ENCODE measurements around the gene RHOBTB1.
"Not testable (repeated sequence)": the region's sequence is repeated elsewhere in the genome, so short reads cannot be mapped to it uniquely, and the experiment has no call there.

RHOBTB1 gene

GRCh38 chr10:60973086-60973485 is 29.1 kb upstream of the RHOBTB1 start:
- Mint-ChIP-seq H3K4me3 (no peak overlapping the region), H3K27ac (no peak overlapping the region), H3K4me1 (ENCODE audit: low read depth) (no peaks in the 10 kb centered on the region), H3K9me3 (ENCODE audit: low read depth) (no peaks in the 10 kb centered on the region), H3K36me3 (no peaks in the 10 kb centered on the region), H3K27me3 (peaks cover 3% of the 10 kb centered on the region)

- H3K4me1 Mint-ChIP-seq (ENCODE audit: low read depth); H3K4me3 Mint-ChIP-seq; H3K36me3 Mint-ChIP-seq; H3K27me3 Mint-ChIP-seq; H3K27ac Mint-ChIP-seq; H3K9me3 Mint-ChIP-seq (ENCODE audit: low read depth): not testable (repeated sequence)
Measured at GRCh38 chr10:60972181-60972580, 28.2 kb upstream of the RHOBTB1 start.

GRCh38 chr10:60970526-60970925 is 26.5 kb upstream of the RHOBTB1 start:
- peaks cover 5% of the 10 kb centered on the region for H3K27me3 Mint-ChIP-seq
- no peaks in the 10 kb centered on the region for H3K36me3 Mint-ChIP-seq
- H3K4me1 Mint-ChIP-seq (ENCODE audit: low read depth): no peaks in the 10 kb centered on the region
- no peaks in the 10 kb centered on the region for H3K9me3 Mint-ChIP-seq (ENCODE audit: low read depth)
- no peak overlapping the region for H3K27ac Mint-ChIP-seq
- H3K4me3 Mint-ChIP-seq: no peak overlapping the region

DNA sequence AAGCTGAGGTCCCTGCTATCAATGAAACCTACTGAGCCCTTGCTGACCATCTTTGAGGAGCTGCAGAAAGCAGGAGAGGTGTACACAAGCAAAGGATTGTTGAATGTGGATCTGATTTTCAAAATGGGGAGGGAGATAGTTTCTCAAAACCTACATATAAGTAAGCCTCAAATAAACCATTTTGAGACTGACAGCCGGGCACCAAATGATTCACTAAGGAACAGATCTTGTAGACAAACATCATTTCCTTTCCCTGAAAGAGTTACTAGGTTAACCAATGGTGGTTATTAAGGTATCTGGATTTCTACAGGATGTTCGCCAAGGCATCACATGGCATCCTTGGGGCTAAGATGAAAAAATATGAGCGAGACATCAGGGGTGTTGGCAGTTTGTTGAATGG is 24.5 kb upstream of the RHOBTB1 start:
- Mint-ChIP-seq H3K27me3 (peaks cover 6% of the 10 kb centered on the region), H3K9me3 (ENCODE audit: low read depth) (no peaks in the 10 kb centered on the region), H3K36me3 (no peaks in the 10 kb centered on the region), H3K4me3 (no peak overlapping the region), H3K27ac (no peak overlapping the region), H3K4me1 (ENCODE audit: low read depth) (no peaks in the 10 kb centered on the region)

DNA sequence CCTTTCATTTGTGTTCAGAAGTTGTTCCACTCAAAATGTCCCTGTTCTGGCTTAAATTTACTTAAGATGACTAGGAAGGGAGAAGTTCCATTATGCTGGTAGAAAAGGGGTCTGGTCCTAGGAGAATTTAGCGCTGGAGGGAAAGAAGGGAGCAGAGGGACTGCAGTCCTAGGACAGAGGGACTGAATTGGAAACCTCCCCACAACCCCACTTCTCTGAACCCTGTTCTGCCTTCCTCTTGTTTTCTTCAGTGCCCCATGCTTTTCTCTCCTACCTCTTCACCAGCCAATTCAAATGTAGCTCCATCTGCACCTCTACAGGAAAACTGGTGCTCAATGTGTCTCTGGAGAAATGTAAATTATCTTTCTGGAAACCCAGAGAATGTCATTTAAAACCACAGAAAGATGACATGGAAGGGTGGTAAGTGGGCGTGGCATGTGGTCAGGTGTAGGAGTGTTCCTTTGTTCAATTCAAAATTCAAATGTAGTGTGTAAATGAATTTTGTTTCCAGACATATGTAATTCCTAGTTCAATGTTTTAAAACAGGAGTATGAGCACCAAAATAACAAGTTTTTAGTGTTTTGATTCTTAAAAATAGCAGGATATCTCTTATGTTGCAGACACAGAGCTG is 24.0 kb upstream of the RHOBTB1 start:
- Mint-ChIP-seq H3K4me3 (no peak overlapping the region), H3K27me3 (peaks cover 6% of the 10 kb centered on the region), H3K27ac (no peak overlapping the region), H3K4me1 (ENCODE audit: low read depth) (no peaks in the 10 kb centered on the region), H3K9me3 (ENCODE audit: low read depth) (no peaks in the 10 kb centered on the region), H3K36me3 (no peaks in the 10 kb centered on the region)

GRCh38 chr10:60967260-60967659 is 23.3 kb upstream of the RHOBTB1 start:
- Mint-ChIP-seq H3K27me3 (peaks cover 6% of the 10 kb centered on the region), H3K27ac (no peak overlapping the region), H3K36me3 (no peaks in the 10 kb centered on the region), H3K4me1 (ENCODE audit: low read depth) (no peaks in the 10 kb centered on the region), H3K9me3 (ENCODE audit: low read depth) (no peaks in the 10 kb centered on the region), H3K4me3 (no peak overlapping the region)

DNA sequence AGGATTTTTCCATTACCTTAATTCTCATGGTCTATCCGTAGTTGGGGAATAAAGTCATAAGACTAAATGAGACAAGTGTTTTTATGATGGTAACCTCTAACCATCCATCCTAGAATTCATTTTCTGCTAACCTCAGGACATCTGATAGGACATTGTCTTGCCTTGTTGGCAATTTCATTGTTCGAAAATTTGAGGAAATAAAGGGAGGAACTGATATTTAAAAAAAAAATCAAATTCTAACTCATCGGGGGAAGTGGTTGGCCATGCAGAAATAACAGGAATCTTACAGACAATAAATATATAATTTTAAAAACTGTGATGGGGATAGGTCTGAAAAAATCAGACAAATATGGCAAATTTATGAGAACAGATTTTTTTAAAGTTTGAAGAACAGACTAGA is 21.7 kb upstream of the RHOBTB1 start:
- Mint-ChIP-seq H3K4me3 (no peak overlapping the region), H3K36me3 (no peaks in the 10 kb centered on the region), H3K27ac (no peak overlapping the region), H3K27me3 (peaks cover 6% of the 10 kb centered on the region), H3K4me1 (ENCODE audit: low read depth) (no peaks in the 10 kb centered on the region), H3K9me3 (ENCODE audit: low read depth) (no peaks in the 10 kb centered on the region)

DNA sequence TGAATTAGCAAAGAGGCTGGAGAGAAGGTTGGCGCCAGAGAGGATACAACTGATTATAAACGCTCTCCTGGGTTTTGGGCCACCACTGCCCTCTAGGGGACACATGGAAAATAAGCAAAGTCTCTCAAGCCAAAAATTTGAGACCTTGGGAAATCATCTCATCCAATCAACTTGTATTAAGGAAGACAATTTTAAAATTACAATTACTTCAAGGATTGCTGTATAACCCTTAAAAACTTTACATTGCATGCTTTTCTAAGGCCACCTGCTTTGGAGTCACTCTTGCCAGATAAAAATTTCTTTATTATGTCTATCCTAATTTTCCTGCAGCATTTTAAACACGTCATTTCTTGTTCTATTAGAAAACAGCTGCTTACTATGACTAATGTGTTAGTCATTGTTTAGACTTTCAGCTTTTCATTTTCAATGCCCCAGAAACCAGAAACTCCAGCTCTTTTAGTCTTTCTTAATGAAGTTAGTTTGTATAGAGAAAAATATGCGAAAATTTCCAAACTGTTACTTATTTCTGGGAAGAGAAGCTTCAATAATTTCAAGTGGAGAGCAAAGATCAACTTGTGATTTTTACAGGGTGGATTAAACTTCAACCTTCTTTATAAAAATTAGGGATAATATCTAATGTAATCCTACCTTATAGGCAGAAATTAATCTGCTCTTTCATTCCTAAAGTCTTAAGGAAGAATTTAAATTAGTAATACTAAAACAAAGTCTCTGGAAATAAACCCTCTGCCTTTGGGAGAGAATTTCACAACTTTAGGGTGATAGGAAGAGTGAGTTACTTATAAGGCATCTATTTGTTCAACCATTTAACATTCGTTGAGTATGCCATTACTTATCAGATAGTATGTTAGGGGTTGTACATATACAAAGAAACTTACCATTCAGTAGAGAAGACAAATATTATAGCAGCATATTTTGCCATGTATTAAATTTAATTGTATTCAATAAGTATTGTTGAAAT is 20.6 kb upstream of the RHOBTB1 start:
- no peaks in the 10 kb centered on the region for H3K36me3 Mint-ChIP-seq
- no peaks in the 10 kb centered on the region for H3K9me3 Mint-ChIP-seq (ENCODE audit: low read depth)
- peaks cover 9% of the 10 kb centered on the region for H3K27me3 Mint-ChIP-seq
- H3K27ac Mint-ChIP-seq: no peak overlapping the region
- H3K4me3 Mint-ChIP-seq: no peak overlapping the region
- no peaks in the 10 kb centered on the region for H3K4me1 Mint-ChIP-seq (ENCODE audit: low read depth)

DNA sequence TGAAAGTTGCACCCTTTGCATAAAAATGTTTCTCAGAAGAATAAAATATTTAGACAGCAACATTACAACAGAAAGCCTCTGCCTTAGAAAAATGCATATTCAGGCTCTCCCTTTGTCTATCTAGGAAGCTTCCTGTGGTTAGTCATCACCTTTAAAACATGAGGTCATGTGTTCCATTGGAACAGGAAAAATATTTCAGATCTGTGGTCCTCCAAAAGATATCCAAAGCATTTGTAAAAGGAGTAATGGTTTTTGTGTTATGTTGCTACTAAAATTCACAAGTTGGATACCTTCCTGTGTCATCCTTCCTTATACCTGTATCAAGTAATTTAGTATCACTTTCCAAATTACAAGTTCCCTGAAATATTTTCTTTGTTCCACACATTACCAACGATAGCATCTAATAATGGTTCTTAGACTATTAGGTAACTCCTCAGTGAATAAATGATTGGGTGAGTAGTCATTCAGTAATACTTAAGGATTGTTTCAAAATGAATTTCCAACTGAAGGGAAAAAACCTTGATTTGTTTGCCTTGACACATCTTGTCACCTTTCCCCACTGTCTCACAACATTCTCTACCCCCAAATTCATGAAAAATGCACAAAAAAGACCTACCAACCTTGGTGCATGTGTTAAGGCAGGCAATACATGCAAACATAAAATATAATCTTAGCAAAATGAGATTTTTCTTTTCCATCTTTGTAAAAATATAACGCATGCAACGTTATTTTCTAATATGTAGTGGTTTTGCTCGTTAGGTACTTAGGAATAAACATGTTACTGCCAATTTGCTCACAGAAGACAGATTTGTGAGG is 19.7 kb upstream of the RHOBTB1 start:
- no peak overlapping the region for H3K27ac Mint-ChIP-seq
- no peaks in the 10 kb centered on the region for H3K9me3 Mint-ChIP-seq (ENCODE audit: low read depth)
- H3K27me3 Mint-ChIP-seq: peaks cover 6% of the 10 kb centered on the region
- H3K4me3 Mint-ChIP-seq: no peak overlapping the region
- no peaks in the 10 kb centered on the region for H3K4me1 Mint-ChIP-seq (ENCODE audit: low read depth)
- H3K36me3 Mint-ChIP-seq: no peaks in the 10 kb centered on the region

- Mint-ChIP-seq H3K27me3 (peaks cover 6% of the 10 kb centered on the region), H3K4me1 (ENCODE audit: low read depth) (no peaks in the 10 kb centered on the region), H3K36me3 (no peaks in the 10 kb centered on the region), H3K4me3 (no peak overlapping the region), H3K9me3 (ENCODE audit: low read depth) (no peaks in the 10 kb centered on the region), H3K27ac (no peak overlapping the region)
Measured at GRCh38 chr10:60962946-60963345, 19.0 kb upstream of the RHOBTB1 start.

- Mint-ChIP-seq H3K27me3 (peaks cover 4% of the 10 kb centered on the region), H3K4me1 (ENCODE audit: low read depth) (no peaks in the 10 kb centered on the region), H3K36me3 (no peaks in the 10 kb centered on the region), H3K27ac (no peak overlapping the region), H3K9me3 (ENCODE audit: low read depth) (no peaks in the 10 kb centered on the region), H3K4me3 (no peak overlapping the region)
Measured at GRCh38 chr10:60960913-60961312, 16.9 kb upstream of the RHOBTB1 start.

DNA sequence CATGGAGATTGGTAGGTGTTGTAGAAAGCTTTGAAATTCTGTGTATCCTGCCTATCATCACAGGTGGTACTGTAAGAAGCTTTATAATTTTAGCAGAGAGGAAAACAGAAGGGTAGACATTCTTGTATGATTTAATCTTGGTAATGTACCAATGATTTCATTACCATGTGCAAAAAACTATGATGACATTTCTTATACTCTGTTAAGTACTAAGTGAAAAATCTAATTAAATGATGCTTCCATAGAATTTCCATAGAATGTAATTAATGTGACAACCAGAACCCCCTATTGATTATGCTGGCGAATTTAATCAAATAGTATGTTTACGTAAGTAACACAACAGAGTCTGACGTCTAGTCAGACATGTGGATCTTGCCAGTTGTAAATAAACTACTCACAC is 16.0 kb upstream of the RHOBTB1 start:
- no peaks in the 10 kb centered on the region for H3K4me1 Mint-ChIP-seq (ENCODE audit: low read depth)
- H3K27ac Mint-ChIP-seq: no peak overlapping the region
- peaks cover 4% of the 10 kb centered on the region for H3K27me3 Mint-ChIP-seq
- H3K4me3 Mint-ChIP-seq: no peak overlapping the region
- no peaks in the 10 kb centered on the region for H3K36me3 Mint-ChIP-seq
- no peaks in the 10 kb centered on the region for H3K9me3 Mint-ChIP-seq (ENCODE audit: low read depth)

DNA sequence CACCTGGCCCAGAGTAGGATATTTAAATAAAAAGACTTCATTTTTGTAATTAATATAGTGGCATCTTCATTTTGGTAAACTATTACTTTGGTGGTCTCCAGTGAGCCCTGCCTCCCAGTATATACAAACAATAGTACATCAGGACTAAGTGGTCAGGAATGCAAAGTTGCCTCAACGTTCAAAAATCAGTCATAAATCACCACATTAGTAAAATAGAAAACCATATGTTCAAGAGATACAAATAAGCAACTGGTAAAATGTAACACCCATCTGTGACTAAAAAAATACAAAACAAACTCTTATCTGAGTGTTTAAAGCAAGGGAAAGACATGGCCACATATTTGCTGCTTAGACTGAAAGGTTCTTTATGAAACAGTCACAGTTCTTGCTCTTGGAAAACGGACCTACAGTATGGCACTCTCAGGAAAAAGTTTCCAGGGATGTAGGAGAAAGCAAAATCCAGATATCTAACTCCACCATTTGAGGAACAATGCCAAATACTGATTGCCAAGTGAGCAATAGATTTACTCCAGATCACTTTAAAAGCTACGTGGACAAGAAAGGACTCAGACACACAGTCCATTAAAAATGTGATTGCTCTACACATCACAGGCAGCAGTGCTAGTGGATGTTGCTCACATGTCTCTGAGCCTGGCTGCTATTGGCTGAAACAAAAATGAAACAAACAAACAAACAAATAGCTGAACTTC is 15.1 kb upstream of the RHOBTB1 start:
- Mint-ChIP-seq H3K27me3 (peaks cover 3% of the 10 kb centered on the region), H3K27ac (no peak overlapping the region), H3K36me3 (no peaks in the 10 kb centered on the region), H3K9me3 (ENCODE audit: low read depth) (no peaks in the 10 kb centered on the region), H3K4me3 (no peak overlapping the region), H3K4me1 (ENCODE audit: low read depth) (no peaks in the 10 kb centered on the region)

DNA sequence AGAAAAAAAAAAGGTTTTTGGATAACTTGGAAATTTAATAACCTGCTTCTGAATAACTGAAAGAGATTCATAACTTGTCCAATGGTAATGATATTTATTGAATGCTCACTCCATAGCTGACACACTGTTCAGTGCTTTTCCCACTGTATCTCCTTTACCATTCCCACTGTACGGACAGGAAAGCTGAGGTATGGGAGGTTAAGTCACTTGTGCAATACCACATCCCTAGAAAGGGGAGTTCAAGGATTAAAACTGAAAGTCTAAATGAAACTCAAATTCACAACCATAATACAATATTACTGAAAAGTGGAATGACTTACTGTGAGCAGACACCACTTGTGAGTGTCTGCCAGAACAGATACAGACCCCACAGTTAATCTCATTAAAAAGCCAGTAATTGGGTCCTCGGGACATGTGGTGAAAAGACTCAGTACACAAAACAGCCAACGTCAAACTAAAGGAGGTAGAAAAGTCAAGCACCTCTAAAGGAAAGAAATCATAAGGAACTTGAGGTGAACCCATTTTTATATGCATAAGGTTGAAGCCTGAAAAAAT is 13.8 kb upstream of the RHOBTB1 start:
- Mint-ChIP-seq H3K9me3 (ENCODE audit: low read depth) (no peaks in the 10 kb centered on the region), H3K4me1 (ENCODE audit: low read depth) (no peaks in the 10 kb centered on the region), H3K4me3 (no peak overlapping the region), H3K36me3 (no peaks in the 10 kb centered on the region), H3K27me3 (peaks cover 2% of the 10 kb centered on the region), H3K27ac (no peak overlapping the region)
